ENCODE data around the gene NXPE2.

NXPE2 gene

DNA sequence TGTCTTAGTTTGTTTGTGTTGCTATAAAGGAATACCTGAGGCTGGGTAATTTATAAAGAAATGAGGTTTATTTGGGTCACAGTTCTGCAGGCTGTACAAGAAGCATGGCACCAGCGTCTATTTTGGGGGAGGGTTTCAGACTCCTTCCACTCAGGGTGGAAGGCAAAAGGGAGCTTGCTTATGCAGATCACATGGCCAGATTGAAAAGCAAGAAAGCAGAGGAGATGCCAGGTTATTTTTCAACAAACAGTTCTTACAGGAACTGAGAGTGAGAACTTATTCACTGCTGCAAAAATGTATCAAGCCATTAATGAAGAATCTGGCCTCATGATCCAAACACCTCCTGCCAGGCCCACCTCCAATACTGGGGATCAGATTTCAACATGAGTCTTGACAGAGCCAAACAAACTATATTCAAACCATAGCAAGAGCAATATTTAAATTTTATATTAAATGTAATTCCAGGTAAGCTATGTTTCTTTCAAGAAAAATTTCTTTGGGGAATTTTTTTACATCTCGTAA, 66.9 kb downstream of the NXPE2 start:
- DNase-seq (ENCODE audit: low spot score): no peak

DNA sequence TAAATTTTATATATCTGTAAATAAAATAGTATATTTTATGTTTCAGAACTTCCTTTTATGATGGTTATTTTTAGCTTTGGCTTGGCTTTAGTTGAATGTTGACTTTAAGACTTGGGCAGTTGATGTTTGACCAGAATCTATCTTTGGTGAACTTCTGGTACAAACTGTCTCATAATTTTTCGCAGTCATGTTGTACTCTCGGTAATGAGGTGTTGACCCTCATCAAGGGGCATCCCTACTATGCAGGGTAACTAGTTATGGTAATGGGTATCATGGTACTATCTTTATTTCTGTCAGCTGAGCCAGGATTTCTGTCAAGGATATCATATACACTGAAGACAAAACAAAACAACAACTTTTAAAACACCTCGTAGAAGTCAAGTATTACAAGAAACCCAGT, 67.7 kb downstream of the NXPE2 start:
- DNase-seq (ENCODE audit: low spot score): no peak
